H1 (cell line): Measurements from ENCODE around the gene FHAD1. TPM values are rescaled to one million over a fixed set of nuclear protein-coding genes. Genes with fewer than 3 reads are reported as not detected.

ENCODE experiments used
- CTCF ChIA-PET: fragments of 300-600 bp; sonication (Branson Sonifier 250); formaldehyde crosslinking; loops from one replicate; lab custom pipeline; 2021; ENCODE audit not compliant: partially characterized antibody; lab: Charles Lee
- POLR2A ChIA-PET: fragments of 300-600 bp; sonication (Branson Sonifier 250); formaldehyde crosslinking; loops from one replicate; lab custom pipeline; 2021; ENCODE audit warnings: inconsistent platforms; ENCODE audit not compliant: partially characterized antibody; lab: Charles Lee
- DNase-seq, 2 experiments: peaks; one replicate each; pipeline versions ENCODE4 v3.0.0 to v3.0.0-alpha.2; 2010 to 2022; ENCODE audit warnings: low spot score in 2 of 2, low read depth in 1 of 2, mixed read lengths in 1 of 2
- FAIRE-seq: peaks from 2 replicates; lab custom pipeline; 2011; peaks lifted over from hg19 to GRCh38; lab: Jason Lieb, UNC
- H2AFZ ChIP-seq: 2 replicates; pipeline ENCODE4 v1.8.1; 2012; ENCODE audit warnings: low read length, inconsistent platforms
- H2AK5ac ChIP-seq: 2 replicates; pipeline ENCODE4 v1.6.1; 2013; ENCODE audit warnings: low read depth, low read length
- H2BK120ac ChIP-seq: replicated peaks from 2 replicates; pipeline ENCODE3; 2013; ENCODE audit warnings: low read depth, low read length, inconsistent platforms
- H2BK12ac ChIP-seq: 2 replicates; pipeline ENCODE4 v1.6.1; 2013; ENCODE audit warnings: low read depth, low read length
- H2BK15ac ChIP-seq: 2 replicates; pipeline ENCODE4 v1.6.1; 2013; ENCODE audit warnings: low read length
- H2BK20ac ChIP-seq: 2 replicates; pipeline ENCODE4 v1.6.1; 2013; ENCODE audit warnings: low read length
- H2BK5ac ChIP-seq: 2 replicates; pipeline ENCODE4 v1.6.1; 2013; ENCODE audit warnings: low read depth, low read length
- H3K14ac ChIP-seq: 2 replicates; pipeline ENCODE4 v1.6.1; 2013; ENCODE audit warnings: inconsistent platforms; ENCODE audit not compliant: insufficient read length
- H3K18ac ChIP-seq: 2 replicates; pipeline ENCODE4 v1.6.1; 2013; ENCODE audit warnings: low read length; ENCODE audit errors: extremely low read depth
- H3K23ac ChIP-seq: 2 replicates; pipeline ENCODE4 v1.6.1; 2013; ENCODE audit warnings: inconsistent platforms; ENCODE audit not compliant: insufficient read length
- H3K23me2 ChIP-seq: 2 replicates; pipeline ENCODE4 v1.6.1; 2013; ENCODE audit warnings: low read depth, low read length
- H3K27ac ChIP-seq: 2 replicates; pipeline ENCODE4 v1.6.1; 2011; ENCODE audit warnings: low read depth, low read length, inconsistent platforms
- H3K27me3 ChIP-seq, 4 experiments: replicated peaks in 1 of 4; 1 replicate in 1 of 4; 2 replicates in 3 of 4; pipeline versions ENCODE4 v1.6.1 to v1.8.1; 2011 to 2013; ENCODE audit warnings: low read length in 3 of 4, mild to moderate bottlenecking in 3 of 4, inconsistent platforms in 2 of 4, mixed read lengths in 2 of 4, moderate library complexity in 1 of 4; ENCODE audit not compliant: control insufficient read depth in 3 of 4, insufficient read depth in 3 of 4; ENCODE audit errors: extremely low read depth in 1 of 4
- H3K36me3 ChIP-seq, 4 experiments: 2 replicates each; pipeline versions ENCODE4 v1.6.1 to v1.8.1; 2011 to 2013; ENCODE audit warnings: mild to moderate bottlenecking in 4 of 4, low read length in 3 of 4, moderate library complexity in 2 of 4, control low read depth in 1 of 4, inconsistent platforms in 1 of 4; ENCODE audit not compliant: insufficient read depth in 4 of 4, control insufficient read depth in 2 of 4
- H3K4ac ChIP-seq: replicated peaks from 2 replicates; pipeline ENCODE3; 2013; ENCODE audit warnings: low read length, low read depth, mixed read lengths, inconsistent platforms; ENCODE audit not compliant: insufficient read length
- H3K4me1 ChIP-seq, 4 experiments: replicated peaks in 1 of 4; 1 replicate in 1 of 4; 2 replicates in 3 of 4; pipeline versions ENCODE4 v1.6.1 to v1.8.1; 2011 to 2013; ENCODE audit warnings: low read length in 3 of 4, inconsistent platforms in 2 of 4, mixed read lengths in 1 of 4; ENCODE audit not compliant: insufficient read depth in 4 of 4, control insufficient read depth in 3 of 4
- H3K4me2 ChIP-seq, 2 experiments: 2 replicates each; pipeline versions ENCODE4 v1.6.1 to v1.8.1; 2011 to 2013; ENCODE audit warnings: low read depth in 2 of 2, low read length in 2 of 2, control low read depth in 1 of 2, inconsistent platforms in 1 of 2, mild to moderate bottlenecking in 1 of 2; ENCODE audit not compliant: insufficient read depth in 1 of 2
- H3K4me3 ChIP-seq, 4 experiments: fragments of 200-600, 300-600 bp in 1 of 4; sonication (generic), shearing (Covaris generic), sonication (Bioruptor Twin) in 1 of 4; 2 replicates each; pipeline versions ENCODE4 v1.5.1 to v1.8.1; 2011 to 2016; ENCODE audit warnings: low read length in 4 of 4, low read depth in 3 of 4, control low read depth in 2 of 4, inconsistent platforms in 2 of 4, mild to moderate bottlenecking in 2 of 4, mixed read lengths in 1 of 4, moderate library complexity in 1 of 4; ENCODE audit not compliant: insufficient read depth in 2 of 4; ENCODE audit errors: extremely low read depth in 1 of 4
- H3K56ac ChIP-seq: replicated peaks from 2 replicates; pipeline ENCODE3; 2013; ENCODE audit warnings: low read depth, mild to moderate bottlenecking, mixed read lengths, low read length, inconsistent platforms; ENCODE audit not compliant: insufficient read length
- H3K79me1 ChIP-seq: 2 replicates; pipeline ENCODE4 v1.6.1; 2013; ENCODE audit warnings: low read depth, low read length, control low read depth
- H3K79me2 ChIP-seq, 2 experiments: 2 replicates each; pipeline versions ENCODE4 v1.6.1 to v1.8.1; 2012 to 2013; ENCODE audit warnings: low read length in 2 of 2, mild to moderate bottlenecking in 2 of 2, inconsistent platforms in 1 of 2; ENCODE audit not compliant: insufficient read depth in 2 of 2, control insufficient read depth in 1 of 2
- H3K9ac ChIP-seq, 4 experiments: replicated peaks in 1 of 4; 1 replicate in 1 of 4; 2 replicates in 3 of 4; pipeline versions ENCODE4 v1.6.1 to v1.8.1; 2011 to 2013; ENCODE audit warnings: low read depth in 3 of 4, low read length in 3 of 4, control low read depth in 2 of 4, mild to moderate bottlenecking in 2 of 4, moderate library complexity in 2 of 4, inconsistent platforms in 1 of 4; ENCODE audit errors: extremely low read depth in 1 of 4
- H3K9me3 ChIP-seq, 2 experiments: 2 replicates each; pipeline versions ENCODE4 v1.6.1 to v1.8.1; 2012 to 2013; ENCODE audit warnings: mild to moderate bottlenecking in 2 of 2, moderate library complexity in 2 of 2, control low read depth in 1 of 2, inconsistent platforms in 1 of 2, low read depth in 1 of 2, low read length in 1 of 2, mixed read lengths in 1 of 2; ENCODE audit not compliant: insufficient read depth in 2 of 2
- H4K20me1 ChIP-seq, 2 experiments: replicated peaks in 1 of 2; 2 replicates each; pipeline versions ENCODE3 to v1.8.1; 2011 to 2013; ENCODE audit warnings: inconsistent platforms in 2 of 2, low read length in 2 of 2, mild to moderate bottlenecking in 1 of 2; ENCODE audit not compliant: insufficient read depth in 2 of 2, control insufficient read depth in 1 of 2
- H4K5ac ChIP-seq: 2 replicates; pipeline ENCODE4 v1.6.1; 2013; ENCODE audit warnings: low read length, low read depth, mixed read lengths, inconsistent platforms; ENCODE audit not compliant: insufficient read length
- H4K8ac ChIP-seq: 2 replicates; pipeline ENCODE4 v1.8.0; 2013; ENCODE audit warnings: mild to moderate bottlenecking, moderate library complexity, low read length, inconsistent platforms; ENCODE audit not compliant: insufficient read depth; ENCODE audit errors: extremely low read depth
- H4K91ac ChIP-seq: replicated peaks from 2 replicates; pipeline ENCODE3; 2013; ENCODE audit warnings: low read length, mixed read lengths, inconsistent platforms; ENCODE audit not compliant: insufficient read length
- BACH1 ChIP-seq: IDR thresholded peaks from 2 replicates; pipeline ENCODE4 v1.6.1; 2012; ENCODE audit warnings: low read length, improper control_type of control experiment
- GABPA ChIP-seq: IDR thresholded peaks from 2 replicates; pipeline ENCODE4 v1.6.1; 2011; ENCODE audit warnings: mild to moderate bottlenecking, low read length, moderate library complexity, borderline replicate concordance; ENCODE audit not compliant: insufficient read depth
- GTF2F1 ChIP-seq: IDR thresholded peaks from 2 replicates; pipeline ENCODE4 v1.6.1; 2012; ENCODE audit warnings: low read depth, low read length, improper control_type of control experiment, borderline replicate concordance
- HDAC2 ChIP-seq, 2 experiments: fragments of 300-600 bp in 1 of 2; sonication (generic) in 1 of 2; IDR thresholded peaks; 2 replicates each; pipeline ENCODE4 v1.6.1; 2011 to 2012; ENCODE audit warnings: low read depth in 2 of 2, low read length in 2 of 2, mild to moderate bottlenecking in 2 of 2, moderate library complexity in 2 of 2, borderline replicate concordance in 1 of 2, inconsistent platforms in 1 of 2
- HDAC6 ChIP-seq: IDR thresholded peaks from one replicate; pipeline ENCODE4 v1.7.1; 2012; ENCODE audit warnings: low read depth, mild to moderate bottlenecking, inconsistent platforms, low read length, moderate library complexity
- NRF1 ChIP-seq: IDR thresholded peaks from 2 replicates; pipeline ENCODE4 v1.6.1; 2011; ENCODE audit warnings: mild to moderate bottlenecking, low read depth, low read length, improper control_type of control experiment
- SRF ChIP-seq: IDR thresholded peaks from 2 replicates; pipeline ENCODE4 v1.6.1; 2011; ENCODE audit warnings: mild to moderate bottlenecking, low read depth, low read length, moderate library complexity
- SUZ12 ChIP-seq: fragments of 200-600 bp; sonication (generic); IDR thresholded peaks from 2 replicates; pipeline ENCODE4 v1.6.1; 2012; ENCODE audit warnings: mild to moderate bottlenecking, inconsistent platforms, low read length, moderate library complexity, mixed read lengths
- YY1 ChIP-seq: IDR thresholded peaks from 2 replicates; pipeline ENCODE4 v1.6.1; 2011; ENCODE audit warnings: low read depth, mild to moderate bottlenecking, low read length
- ZNF274 ChIP-seq: IDR thresholded peaks from 2 replicates; pipeline ENCODE4 v1.7.0; 2012; ENCODE audit warnings: low read length, borderline replicate concordance; ENCODE audit errors: extremely low read depth
- WGBS, 2 experiments: shearing (Covaris generic) in 1 of 2; methylation state at CpG; one replicate each; pipeline versions ENCODE4 v1.1.6 to v1.1.7; 2013 to 2015; ENCODE audit warnings: low lambda C conversion rate in 2 of 2, mixed read lengths in 2 of 2, inconsistent platforms in 1 of 2, low coverage in 1 of 2, missing lambda C conversion rate in 1 of 2; ENCODE audit not compliant: insufficient replicate concordance in 2 of 2, insufficient coverage in 1 of 2, insufficient read length in 1 of 2; ENCODE audit errors: extremely low coverage in 1 of 2, missing lambda C conversion rate in 1 of 2; 5-methylcytosine and 5-hydroxymethylcytosine counted together
- polyA plus RNA-seq, 7 experiments: library from polyadenylated mRNA; depleted of rRNA in 3 of 7; stranded (reverse) in 5 of 7; unstranded in 2 of 7; fragments of >200 nt in 5 of 7; fragments of 200-250 nt in 2 of 7; gene quantifications; 1 replicate in 5 of 7; 2 replicates in 1 of 7; 4 replicates in 1 of 7; pipeline versions ENCODE4 v1.2.1 to v1.2.3, GENCODE V29; 2011 to 2013; ENCODE audit warnings: missing spikeins in 2 of 7, mixed read lengths in 2 of 7
- total RNA-seq: library from RNA; stranded (reverse); fragmentation: NEBNext Ultra II Directional; extraction: Animal tissue kit (Norgen Biotek cat#: 25700); gene quantifications from 2 replicates; pipeline ENCODE4 v1.2.1, GENCODE V29; 2021
- TF ChIP-seq, protein P1 (sequence below): IDR thresholded peaks from 2 replicates; pipeline ENCODE4 v1.6.1; 2011; ENCODE audit warnings: low read length, improper control_type of control experiment

FHAD1 gene
- total and polyA plus RNA-seq, 2 of the 8 experiments (the other 6 are each of a cell fraction or from before 2014, with no cell fraction given), result 0.39 to 0.69 TPM

DNA sequence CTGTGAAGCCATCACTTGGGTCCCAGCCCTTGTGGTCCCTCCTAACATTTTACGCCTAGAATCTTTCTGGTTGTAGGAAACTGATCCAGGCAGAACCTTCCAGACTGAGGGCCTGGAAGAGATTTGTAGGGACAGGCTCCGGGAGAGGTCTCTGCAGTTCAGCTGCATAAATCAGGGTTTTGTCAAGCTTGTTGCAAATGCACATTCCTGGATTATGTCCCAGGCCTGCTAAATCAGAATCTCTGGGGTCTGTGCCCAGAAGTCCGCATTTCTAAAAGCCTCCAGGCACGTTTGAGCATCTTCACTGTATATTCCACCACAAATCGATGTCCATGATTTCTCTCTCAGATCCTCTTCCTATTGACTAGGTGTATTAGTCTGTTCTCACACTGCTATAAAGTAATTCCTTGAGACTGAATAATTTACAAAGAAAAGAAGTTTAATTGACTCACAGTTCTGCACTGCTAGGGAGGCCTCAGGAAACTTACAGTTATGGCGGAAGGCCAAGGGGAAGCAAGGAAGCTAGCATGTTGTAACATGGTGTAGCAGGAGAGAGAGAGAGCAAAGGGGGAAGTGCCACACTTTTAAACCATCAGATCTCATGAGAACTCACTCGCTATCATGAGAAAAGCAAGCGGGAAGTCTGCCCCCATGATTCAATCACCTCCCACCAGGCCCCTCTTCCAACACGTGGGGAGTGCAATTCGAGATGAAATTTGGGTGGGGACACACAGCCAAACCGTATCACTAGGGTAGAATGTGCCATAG, 1.2 kb upstream of the FHAD1 start:
- Histone ChIP-seq H3K4me1 (peaks cover 0 to 10% (median 2%) of the 10 kb centered on the region in 4 experiments; a peak in 5 of 7 replicates), H3K27me3 (no peaks in the 10 kb centered on the region), H2BK5ac (no peak overlapping the region), H3K14ac (no peak overlapping the region), H3K56ac (no peak overlapping the region), H3K36me3 (no peaks in the 10 kb centered on the region), H3K4me2 (no peak overlapping the region), H2BK20ac (no peak overlapping the region), H2AFZ (no peak overlapping the region), H4K8ac (no peak overlapping the region), H3K9me3 (no peaks in the 10 kb centered on the region)
- 86% methylated on average over 11 of the region's 11 CpGs; no CpG with 5 or more reads in 1 of the 2 experiments for WGBS, 2 experiments
- no peak for TF ChIP-seq SRF
- no peak for TF ChIP-seq HDAC6
- no peak for TF ChIP-seq HDAC2 (IDR thresholded peaks at IDR 0.05; ENCODE audit: borderline replicate concordance in 1 of 2, low read depth in 2 of 2, low read length in 2 of 2)
- no peak for TF ChIP-seq GTF2F1
- TF ChIP-seq ZNF274, result no peak
- TF ChIP-seq BACH1, result no peak
- TF ChIP-seq YY1, result no peak
- TF ChIP-seq, protein P1, sequence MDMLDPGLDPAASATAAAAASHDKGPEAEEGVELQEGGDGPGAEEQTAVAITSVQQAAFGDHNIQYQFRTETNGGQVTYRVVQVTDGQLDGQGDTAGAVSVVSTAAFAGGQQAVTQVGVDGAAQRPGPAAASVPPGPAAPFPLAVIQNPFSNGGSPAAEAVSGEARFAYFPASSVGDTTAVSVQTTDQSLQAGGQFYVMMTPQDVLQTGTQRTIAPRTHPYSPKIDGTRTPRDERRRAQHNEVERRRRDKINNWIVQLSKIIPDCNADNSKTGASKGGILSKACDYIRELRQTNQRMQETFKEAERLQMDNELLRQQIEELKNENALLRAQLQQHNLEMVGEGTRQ, result no peak
- TF ChIP-seq GABPA, result no peak
- TF ChIP-seq NRF1, result no peak
- TF ChIP-seq SUZ12, result no peak
- TF ChIP-seq, all 59 proteins: peak for 0
- no peak for DNase-seq
- FAIRE-seq, result no peak
- H3K4me3 ChIP-seq, result no peak overlapping the region
- no peak overlapping the region for H3K27ac ChIP-seq
- H3K4ac ChIP-seq, result no peak overlapping the region
- H2AK5ac ChIP-seq, result no peak overlapping the region; the same call in 1 of the 2 replicates
- 0 out of 2 replicates have a peak overlapping the region, but pooled peaks have one; percentile 19 for H2BK15ac ChIP-seq
- no peaks in the 10 kb centered on the region for H3K79me1 ChIP-seq
- H2BK12ac ChIP-seq, result no peak overlapping the region
- peaks cover 3% of the 10 kb centered on the region; the same call in 1 of the 2 replicates for H3K23me2 ChIP-seq
- peak overlapping the region; percentile 47 for H2BK120ac ChIP-seq
- CTCF ChIA-PET, result interaction anchor here (1.5 kb wide), 1 partner anchor 27 kb away, joined by 7 read pairs; no protein-coding TSS in a partner anchor
- no peak overlapping the region for H4K5ac ChIP-seq
- POLR2A ChIA-PET, result interaction anchor here (1.4 to 1.5 kb wide), 2 partner anchors 22 to 95 kb away, joined by 3 read pairs; no protein-coding TSS in a partner anchor
- no peaks in the 10 kb centered on the region for H4K20me1 ChIP-seq
- H3K18ac ChIP-seq, result no peak overlapping the region
- H4K91ac ChIP-seq, result peak overlapping the region; percentile 61
- H3K9ac ChIP-seq, result no peak overlapping the region; a peak in 1 of 7 replicates
- H3K79me2 ChIP-seq, result no peaks in the 10 kb centered on the region
- H3K23ac ChIP-seq, result no peak overlapping the region
